Measurements from ENCODE around the gene HLA-DQA1.

Gene HLA-DQA1

DNA sequence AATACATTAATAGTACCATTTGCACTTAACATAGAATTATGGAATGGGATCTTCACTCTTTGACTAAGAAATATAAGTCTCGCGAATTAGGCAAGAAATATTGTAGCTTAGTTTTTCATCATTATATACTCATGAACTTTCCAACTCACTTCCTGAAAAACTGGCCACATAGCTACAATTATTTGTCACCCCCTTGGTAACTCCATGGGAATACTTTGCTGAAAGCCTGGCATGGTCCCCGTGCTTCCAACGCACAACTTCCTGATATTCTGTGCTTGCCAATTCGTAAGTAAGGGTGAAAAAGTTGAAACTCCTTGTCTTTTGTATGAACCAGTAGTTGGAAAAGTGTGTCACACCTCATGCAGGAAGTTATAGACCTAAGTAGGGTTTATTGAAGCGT, 23.7 kb upstream of the HLA-DQA1 start:
- TF ChIP-seq, protein P1, sequence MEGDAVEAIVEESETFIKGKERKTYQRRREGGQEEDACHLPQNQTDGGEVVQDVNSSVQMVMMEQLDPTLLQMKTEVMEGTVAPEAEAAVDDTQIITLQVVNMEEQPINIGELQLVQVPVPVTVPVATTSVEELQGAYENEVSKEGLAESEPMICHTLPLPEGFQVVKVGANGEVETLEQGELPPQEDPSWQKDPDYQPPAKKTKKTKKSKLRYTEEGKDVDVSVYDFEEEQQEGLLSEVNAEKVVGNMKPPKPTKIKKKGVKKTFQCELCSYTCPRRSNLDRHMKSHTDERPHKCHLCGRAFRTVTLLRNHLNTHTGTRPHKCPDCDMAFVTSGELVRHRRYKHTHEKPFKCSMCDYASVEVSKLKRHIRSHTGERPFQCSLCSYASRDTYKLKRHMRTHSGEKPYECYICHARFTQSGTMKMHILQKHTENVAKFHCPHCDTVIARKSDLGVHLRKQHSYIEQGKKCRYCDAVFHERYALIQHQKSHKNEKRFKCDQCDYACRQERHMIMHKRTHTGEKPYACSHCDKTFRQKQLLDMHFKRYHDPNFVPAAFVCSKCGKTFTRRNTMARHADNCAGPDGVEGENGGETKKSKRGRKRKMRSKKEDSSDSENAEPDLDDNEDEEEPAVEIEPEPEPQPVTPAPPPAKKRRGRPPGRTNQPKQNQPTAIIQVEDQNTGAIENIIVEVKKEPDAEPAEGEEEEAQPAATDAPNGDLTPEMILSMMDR (IDR thresholded peaks at IDR 0.05): no peak
- no peak overlapping the region for H3K27ac ChIP-seq
- no peaks in the 10 kb centered on the region for H3K4me1 ChIP-seq
- intact Hi-C loops (cut with DNase I; ENCODE audit: low total_unique reads): no loop called here
- no peaks in the 10 kb centered on the region for H3K36me3 ChIP-seq
- no peaks in the 10 kb centered on the region for H3K27me3 ChIP-seq
- no peak overlapping the region for H3K4me3 ChIP-seq
- no peak for DNase-seq
- peaks cover 0 to 3% (median 0%) of the 10 kb centered on the region in 3 donors for H3K9me3 ChIP-seq

DNA sequence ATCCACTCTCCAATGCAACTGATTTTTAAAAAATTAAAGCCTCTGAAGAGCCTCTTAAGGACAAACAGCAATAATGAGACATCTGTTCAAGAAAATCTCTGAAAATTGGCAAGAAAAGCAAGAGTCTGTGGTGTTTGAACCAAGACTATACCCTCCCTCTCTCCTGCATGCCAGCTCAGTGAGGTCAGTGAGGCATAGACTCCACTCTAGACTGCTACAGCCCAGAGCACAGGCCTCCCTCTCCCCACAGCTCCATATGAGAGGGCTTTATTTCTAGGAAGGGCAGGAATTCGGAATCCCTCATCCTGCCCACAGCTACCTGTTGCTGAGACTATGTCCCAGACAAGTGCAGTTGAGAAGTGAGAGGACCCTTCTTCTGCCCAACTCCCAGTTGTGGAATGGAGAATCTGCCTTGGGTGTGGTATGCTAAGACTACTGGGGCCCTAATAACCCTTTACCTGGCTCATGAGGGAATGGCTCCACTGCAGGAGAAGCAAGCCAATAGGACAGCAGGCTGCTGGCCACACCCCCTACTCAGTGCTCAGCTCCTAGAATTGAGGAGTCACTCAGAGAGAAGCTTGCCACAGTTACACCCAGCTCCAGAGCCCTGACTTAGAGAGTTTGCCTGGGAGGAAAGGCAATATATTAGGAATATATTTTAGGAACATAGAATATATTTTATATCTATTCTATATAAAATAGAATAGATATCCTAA, 22.7 kb upstream of the HLA-DQA1 start:
- H3K4me1 ChIP-seq: no peaks in the 10 kb centered on the region
- no peak overlapping the region for H3K27ac ChIP-seq
- no peaks in the 10 kb centered on the region for H3K36me3 ChIP-seq
- TF ChIP-seq, protein P1 (IDR thresholded peaks at IDR 0.05): no peak
- no peaks in the 10 kb centered on the region for H3K27me3 ChIP-seq
- intact Hi-C loops (cut with DNase I; ENCODE audit: low total_unique reads): no loop called here
- DNase-seq: no peak
- H3K9me3 ChIP-seq: peaks cover 0 to 3% (median 0%) of the 10 kb centered on the region in 3 donors
- no peak overlapping the region for H3K4me3 ChIP-seq

DNA sequence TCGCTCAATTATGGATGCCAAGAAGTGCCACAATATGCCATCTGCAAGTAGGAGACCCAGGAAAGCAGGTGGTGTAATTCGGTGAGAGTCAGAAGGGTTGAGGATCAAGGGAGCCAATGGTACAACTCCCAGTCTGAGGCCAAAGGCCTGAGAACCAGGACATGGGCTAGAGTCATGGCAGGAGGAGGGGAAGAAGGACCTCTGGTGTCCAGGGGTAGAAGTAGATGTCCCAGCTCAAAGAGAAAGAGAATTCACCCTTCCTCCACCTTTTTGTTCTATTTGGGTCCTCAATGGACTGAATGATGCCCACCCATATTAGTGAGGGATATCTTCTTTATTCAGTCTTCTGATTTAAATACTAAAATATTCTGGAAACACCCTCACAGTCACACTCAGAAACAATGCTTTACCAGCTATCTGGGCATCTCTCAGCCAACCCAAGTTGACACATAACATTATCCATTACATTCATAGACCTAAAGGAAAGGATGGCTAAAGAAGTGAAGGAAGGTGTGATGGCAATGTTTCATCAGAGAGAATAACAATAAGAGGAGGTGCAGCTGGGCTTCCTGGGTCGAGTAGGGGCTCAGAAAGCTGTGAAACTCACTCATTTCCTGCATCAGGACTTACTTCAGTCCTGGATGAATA, 21.2 kb upstream of the HLA-DQA1 start:
- Histone ChIP-seq H3K9me3 (peaks cover 0 to 3% (median 0%) of the 10 kb centered on the region in 3 donors), H3K27me3 (no peaks in the 10 kb centered on the region), H3K36me3 (no peaks in the 10 kb centered on the region), H3K4me1 (no peaks in the 10 kb centered on the region), H3K27ac (no peak overlapping the region), H3K4me3 (no peak overlapping the region)
- TF ChIP-seq, protein P1 (IDR thresholded peaks at IDR 0.05): no peak
- intact Hi-C loops (cut with DNase I; ENCODE audit: low total_unique reads): no loop called here
- no peak for DNase-seq

DNA sequence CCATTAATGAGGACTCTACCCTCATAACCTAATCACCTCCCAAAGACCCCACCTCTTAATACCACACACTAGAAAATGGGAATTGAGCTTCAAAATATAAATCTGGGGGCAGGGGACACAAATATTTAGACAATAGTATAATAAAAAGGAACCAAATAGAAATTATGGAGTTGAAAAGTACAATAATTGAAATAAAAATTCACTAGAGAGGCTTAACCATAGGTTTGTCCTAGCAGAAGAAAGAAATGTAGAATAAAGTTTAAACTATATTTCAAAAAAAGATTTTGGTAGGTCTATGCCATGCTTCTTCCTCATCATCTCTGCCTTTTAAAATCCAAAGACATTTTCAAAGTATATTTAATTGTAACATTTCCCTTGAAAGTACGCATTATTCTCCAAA, 19.5 kb upstream of the HLA-DQA1 start:
- H3K9me3 ChIP-seq: peaks cover 0 to 3% (median 0%) of the 10 kb centered on the region in 3 donors
- no peak overlapping the region for H3K4me3 ChIP-seq
- no peaks in the 10 kb centered on the region for H3K27me3 ChIP-seq
- TF ChIP-seq, protein P1 (IDR thresholded peaks at IDR 0.05): no peak
- intact Hi-C loops (cut with DNase I; ENCODE audit: low total_unique reads): no loop called here
- no peak overlapping the region for H3K27ac ChIP-seq
- H3K4me1 ChIP-seq: no peaks in the 10 kb centered on the region
- no peak for DNase-seq
- no peaks in the 10 kb centered on the region for H3K36me3 ChIP-seq

DNA sequence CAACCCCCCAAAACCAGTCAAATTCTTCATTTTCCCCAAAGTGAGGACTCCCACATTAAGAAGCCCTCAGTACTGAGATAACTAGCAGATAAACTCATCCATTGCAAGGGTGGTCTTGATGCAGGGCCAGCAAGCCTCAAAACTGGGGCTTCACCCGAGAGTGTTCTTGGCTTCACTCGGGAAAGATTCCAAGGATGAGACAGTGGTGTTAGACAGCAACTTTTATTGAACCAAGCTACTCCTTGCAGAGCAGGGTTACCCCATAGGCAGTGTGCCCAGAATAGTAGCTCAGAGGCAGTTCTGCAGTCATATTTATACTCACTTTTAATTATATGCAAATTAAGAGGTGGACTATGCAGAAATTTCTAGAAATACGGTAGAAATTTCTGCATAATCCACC, 15.8 kb upstream of the HLA-DQA1 start:
- Histone ChIP-seq H3K4me1 (no peaks in the 10 kb centered on the region), H3K4me3 (no peak overlapping the region), H3K27ac (no peak overlapping the region), H3K36me3 (no peaks in the 10 kb centered on the region), H3K9me3 (peaks cover 0 to 3% (median 0%) of the 10 kb centered on the region in 3 donors), H3K27me3 (no peaks in the 10 kb centered on the region)
- DNase-seq: no peak
- TF ChIP-seq, protein P1 (IDR thresholded peaks at IDR 0.05): no peak
- intact Hi-C loops (cut with DNase I; ENCODE audit: low total_unique reads): no loop called here
